GM20431 (cell line): ENCODE measurements around the gene DPEP3.
"Not testable (repeated sequence)": the region's sequence is repeated elsewhere in the genome, so short reads cannot be mapped to it uniquely, and the experiment has no call there.

ENCODE experiments used
- in situ Hi-C: fragments of 300-500 bp; cut with MseI, MboI; formaldehyde crosslinking; loops from one replicate; pipeline ENCODE4 v1.15.0; 2020; ENCODE audit warnings: low sequenced_read_pairs; ENCODE audit not compliant: unreplicated experiment

DPEP3 gene

GRCh38 chr16:67994040-67994408, 13.7 kb upstream of the DPEP3 start:
- in situ Hi-C loops, result not testable (repeated sequence)

GRCh38 chr16:67993207-67994039, 13.1 kb upstream of the DPEP3 start:
- in situ Hi-C loops, result no loop called here

- in situ Hi-C loops, result no loop called here
Observed at GRCh38 chr16:67992661-67993206, 12.4 kb upstream of the DPEP3 start.

- in situ Hi-C loops, result no loop called here
Observed at GRCh38 chr16:67990018-67990386, 9.7 kb upstream of the DPEP3 start.

- in situ Hi-C loops, result no loop called here
Observed at GRCh38 chr16:67989322-67990017, 9.2 kb upstream of the DPEP3 start.

GRCh38 chr16:67988675-67989074, 8.4 kb upstream of the DPEP3 start:
- in situ Hi-C loops, result no loop called here

- in situ Hi-C loops, result no loop called here
Observed at GRCh38 chr16:67987460-67988160, 7.3 kb upstream of the DPEP3 start.

GRCh38 chr16:67986949-67987348, 6.7 kb upstream of the DPEP3 start:
- in situ Hi-C loops, result no loop called here

- in situ Hi-C loops, result no loop called here
Observed at GRCh38 chr16:67982011-67982696, 1.9 kb upstream of the DPEP3 start.

GRCh38 chr16:67977469-67978227, 2.7 kb downstream of the DPEP3 start:
- in situ Hi-C loops, result no loop called here

- in situ Hi-C loops, result no loop called here
Observed at GRCh38 chr16:67977005-67977404, 3.3 kb downstream of the DPEP3 start.

GRCh38 chr16:67976205-67976604, 4.1 kb downstream of the DPEP3 start:
- in situ Hi-C loops, result no loop called here

- in situ Hi-C loops, result no loop called here
Observed at GRCh38 chr16:67975321-67976105, 4.8 kb downstream of the DPEP3 start.

GRCh38 chr16:67972285-67972684, 8.0 kb downstream of the DPEP3 start:
- in situ Hi-C loops, result not testable (repeated sequence)

- in situ Hi-C loops, result no loop called here
Observed at GRCh38 chr16:67971111-67971510, 9.2 kb downstream of the DPEP3 start.

GRCh38 chr16:67969254-67970039, 10.9 kb downstream of the DPEP3 start:
- in situ Hi-C loops, result no loop called here

GRCh38 chr16:67968400-67969253, 11.7 kb downstream of the DPEP3 start, which contains the start of gene SLC12A4:
SLC12A4 (minus strand) TSS chr16:67968637; CDS start chr16:67968553, 84 bp downstream.
- in situ Hi-C loops, result no loop called here
